Activated CD8-positive, alpha-beta T cell treated with anti-CD3 and anti-CD28 coated beads for 36 hours (primary cell): ENCODE measurements around the gene IRAK1. TPM values are rescaled to one million over a fixed set of nuclear protein-coding genes. Genes with fewer than 3 reads are reported as not detected.

Experiments used
- ATAC-seq: fragments of 200-7000 bp; cut with Tn5 transposase; one replicate; pipeline ENCODE4 v1.10.0; 2021; ENCODE audit warnings: mild to moderate bottlenecking, moderate library complexity
- CTCF ChIA-PET: fragments of 350-600 bp; sonication (Branson Sonifier 250); formaldehyde crosslinking; loops from one replicate; lab custom pipeline; 2021; ENCODE audit warnings: antibody characterized with exemption; lab: Charles Lee
- POLR2A ChIA-PET: fragments of 350-600 bp; sonication (Branson Sonifier 250); formaldehyde crosslinking; loops from one replicate; lab custom pipeline; 2021; ENCODE audit warnings: antibody characterized with exemption; lab: Charles Lee
- DNase-seq: peaks from one replicate; pipeline ENCODE4 v3.0.0-alpha.2; 2020
- H3K27ac Mint-ChIP-seq: one replicate; pipeline ENCODE4 v1.8.0; 2021; ENCODE audit warnings: mild to moderate bottlenecking, mixed read lengths
- H3K27me3 Mint-ChIP-seq: one replicate; pipeline ENCODE4 v1.8.0; 2021; ENCODE audit warnings: mixed read lengths
- H3K36me3 Mint-ChIP-seq: one replicate; pipeline ENCODE4 v1.8.0; 2021; ENCODE audit warnings: low read depth, mixed read lengths
- H3K4me1 Mint-ChIP-seq: one replicate; pipeline ENCODE4 v1.8.0; 2021; ENCODE audit warnings: low read depth, mixed read lengths
- H3K4me3 Mint-ChIP-seq: one replicate; pipeline ENCODE4 v1.8.0; 2021; ENCODE audit warnings: mild to moderate bottlenecking, moderate library complexity, mixed read lengths
- H3K9me3 Mint-ChIP-seq: one replicate; pipeline ENCODE4 v1.8.0; 2021; ENCODE audit warnings: mixed read lengths
- intact Hi-C: fragments of 100-400 bp; cut with micrococcal nuclease; formaldehyde crosslinking; loops from one replicate; pipeline ENCODE4 v1.10.0; 2022
- total RNA-seq, 2 experiments: library from RNA; stranded (reverse); gene quantifications; one replicate each; pipeline ENCODE4 v1.2.3, GENCODE V29; 2021
- TF ChIP-seq, protein P1 (sequence below): fragments of 200-600 bp; IDR thresholded peaks from one replicate; pipeline ENCODE4 v1.8.0; 2022; ENCODE audit warnings: antibody characterized with exemption, mild to moderate bottlenecking

IRAK1 gene
- total RNA-seq, 2 experiments from 2014 or later, result 134 to 136 TPM

DNA sequence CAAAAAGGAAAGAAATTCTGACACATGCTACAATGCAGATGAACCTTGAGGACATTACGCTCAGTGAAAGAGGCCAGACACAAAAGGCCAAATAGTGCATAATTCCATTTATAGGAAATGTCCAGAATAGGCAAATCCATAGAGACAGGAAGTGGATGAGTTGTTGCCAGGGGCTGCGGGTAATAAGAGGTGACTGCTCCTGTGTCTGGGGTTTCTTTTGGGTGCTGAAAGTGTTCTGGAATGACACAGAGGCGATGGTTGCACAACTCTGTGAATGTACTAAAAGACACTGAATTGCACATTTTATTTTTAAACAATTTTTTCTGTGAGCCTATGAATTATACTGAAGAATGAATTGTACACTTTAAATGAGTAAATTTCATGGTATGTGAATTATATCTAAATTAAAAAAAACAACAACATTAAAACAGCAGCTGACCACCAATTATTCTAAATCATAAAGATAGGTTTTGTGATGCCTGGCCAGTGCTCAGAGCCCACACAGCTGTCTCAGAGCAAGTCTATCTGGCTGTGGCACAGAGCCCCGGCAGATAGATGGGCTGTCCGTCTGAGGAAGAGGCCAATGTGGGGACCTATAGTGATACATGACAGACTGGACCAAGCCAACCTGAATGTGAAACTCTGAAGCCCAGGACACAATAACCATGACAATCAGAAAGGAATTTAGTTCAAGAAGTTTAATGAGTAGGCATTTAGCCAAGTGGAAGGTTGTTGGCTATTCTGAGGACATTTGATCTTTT, 23.5 kb upstream of the IRAK1 start:
- Mint-ChIP-seq H3K4me3 (no peak overlapping the region), H3K36me3 (peaks cover 25% of the 10 kb centered on the region), H3K4me1 (peaks cover 50% of the 10 kb centered on the region), H3K27me3 (no peaks in the 10 kb centered on the region), H3K27ac (no peak overlapping the region), H3K9me3 (no peaks in the 10 kb centered on the region)
- CTCF ChIA-PET, result no interaction called here
- POLR2A ChIA-PET, result no interaction called here
- ATAC-seq, result no peak
- intact Hi-C loops, result no loop called here
- no peak for DNase-seq
- TF ChIP-seq, protein P1, sequence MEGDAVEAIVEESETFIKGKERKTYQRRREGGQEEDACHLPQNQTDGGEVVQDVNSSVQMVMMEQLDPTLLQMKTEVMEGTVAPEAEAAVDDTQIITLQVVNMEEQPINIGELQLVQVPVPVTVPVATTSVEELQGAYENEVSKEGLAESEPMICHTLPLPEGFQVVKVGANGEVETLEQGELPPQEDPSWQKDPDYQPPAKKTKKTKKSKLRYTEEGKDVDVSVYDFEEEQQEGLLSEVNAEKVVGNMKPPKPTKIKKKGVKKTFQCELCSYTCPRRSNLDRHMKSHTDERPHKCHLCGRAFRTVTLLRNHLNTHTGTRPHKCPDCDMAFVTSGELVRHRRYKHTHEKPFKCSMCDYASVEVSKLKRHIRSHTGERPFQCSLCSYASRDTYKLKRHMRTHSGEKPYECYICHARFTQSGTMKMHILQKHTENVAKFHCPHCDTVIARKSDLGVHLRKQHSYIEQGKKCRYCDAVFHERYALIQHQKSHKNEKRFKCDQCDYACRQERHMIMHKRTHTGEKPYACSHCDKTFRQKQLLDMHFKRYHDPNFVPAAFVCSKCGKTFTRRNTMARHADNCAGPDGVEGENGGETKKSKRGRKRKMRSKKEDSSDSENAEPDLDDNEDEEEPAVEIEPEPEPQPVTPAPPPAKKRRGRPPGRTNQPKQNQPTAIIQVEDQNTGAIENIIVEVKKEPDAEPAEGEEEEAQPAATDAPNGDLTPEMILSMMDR, result no peak

DNA sequence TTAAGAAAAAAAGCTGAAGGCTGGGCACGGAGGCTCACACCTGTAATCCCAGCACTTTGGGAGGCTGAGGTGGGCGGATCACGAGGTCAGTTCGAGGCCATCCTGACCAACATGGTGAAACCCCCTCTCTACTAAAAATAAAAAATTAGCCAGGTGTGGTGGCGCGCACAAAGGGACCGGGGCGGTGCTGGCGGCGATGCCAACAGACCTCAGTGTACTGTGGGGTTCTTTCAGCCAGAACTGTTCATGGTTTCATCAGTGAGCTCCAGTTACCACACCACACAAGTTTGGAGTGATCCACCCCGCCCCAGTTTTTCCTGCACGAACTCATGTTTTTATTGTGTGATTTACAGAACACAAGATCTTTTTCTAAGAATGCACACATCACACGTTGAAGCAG, 21.2 kb upstream of the IRAK1 start:
- CTCF ChIA-PET, result interaction anchor here (1.1 to 1.5 kb wide), 3 partner anchors 12 to 27 kb away, joined by 3 to 6 read pairs (median 5); no protein-coding TSS in a partner anchor
- POLR2A ChIA-PET, result interaction anchor here (1.1 to 1.3 kb wide), 2 partner anchors 14 to 76 kb away, joined by 3 to 6 read pairs; no protein-coding TSS in a partner anchor
- H3K36me3 Mint-ChIP-seq, result peaks cover 22% of the 10 kb centered on the region

DNA sequence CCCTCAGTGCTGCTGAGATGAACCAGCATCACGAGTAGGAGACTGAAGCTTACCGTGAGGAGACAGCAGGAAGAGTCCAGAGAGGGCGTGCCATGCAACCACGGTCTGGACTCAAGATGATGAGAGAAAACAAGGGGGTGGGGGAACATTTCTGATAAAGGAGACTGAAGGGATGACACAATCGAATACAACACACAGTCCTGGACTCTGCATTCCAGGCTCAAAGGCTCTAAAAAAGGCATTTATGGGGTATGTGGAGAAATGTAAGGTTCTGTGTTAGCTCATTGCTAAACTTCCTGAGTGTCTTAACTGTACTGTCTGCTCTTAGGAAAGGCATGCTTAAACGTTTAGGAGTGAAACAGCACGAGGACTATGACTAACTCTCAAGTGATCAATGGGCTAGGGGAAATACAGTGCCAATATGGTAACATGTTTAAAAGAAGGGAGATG, 20.6 kb upstream of the IRAK1 start:
- DNase-seq, result no peak
- intact Hi-C loops, result no loop called here
- Mint-ChIP-seq H3K4me1 (peaks cover 46% of the 10 kb centered on the region), H3K36me3 (peaks cover 22% of the 10 kb centered on the region), H3K27ac (peak overlapping the region; percentile 77), H3K9me3 (no peaks in the 10 kb centered on the region), H3K4me3 (no peak overlapping the region), H3K27me3 (no peaks in the 10 kb centered on the region)
- ATAC-seq, result peak; percentile 68
- ChIA-PET CTCF (interaction anchor here (0.7 to 1.5 kb wide), 4 partner anchors 13 to 27 kb away, joined by 3 to 5 read pairs (median 3); no protein-coding TSS in a partner anchor), POLR2A (interaction anchor here (0.6 to 1.3 kb wide), 4 partner anchors 14 to 91 kb away, joined by 3 to 6 read pairs (median 4); no protein-coding TSS in a partner anchor)
- TF ChIP-seq, protein P1, result no peak

More for the DNA sequence above, 21.2 kb upstream of the IRAK1 start:
- intact Hi-C loops, result no loop called here
- Mint-ChIP-seq H3K4me1 (peaks cover 46% of the 10 kb centered on the region), H3K4me3 (no peak overlapping the region), H3K9me3 (no peaks in the 10 kb centered on the region), H3K27me3 (no peaks in the 10 kb centered on the region), H3K27ac (peak overlapping the region; percentile 77)
- TF ChIP-seq, protein P1, result no peak
- ATAC-seq (no peak), DNase-seq (peak; percentile 23)

DNA sequence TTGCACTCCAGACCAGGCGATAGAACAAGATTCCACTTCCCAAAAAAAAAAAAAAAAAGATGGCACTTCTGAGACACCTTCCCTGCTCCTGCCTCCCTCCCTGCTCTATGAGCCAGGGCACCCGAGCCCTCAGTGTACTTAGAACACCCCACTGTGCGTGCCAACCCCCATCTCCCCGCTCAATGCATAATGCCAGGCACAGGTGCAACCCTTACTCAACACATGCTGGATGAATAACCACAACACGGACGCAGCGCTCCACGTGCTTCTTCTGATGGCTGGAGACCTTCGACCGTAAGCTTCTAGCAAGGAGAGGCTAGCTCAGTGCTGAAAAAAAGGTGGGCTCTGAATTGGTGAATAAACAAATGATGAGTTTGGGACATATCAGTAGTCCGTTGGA, 19.9 kb upstream of the IRAK1 start:
- no peak for DNase-seq
- H3K9me3 Mint-ChIP-seq, result no peaks in the 10 kb centered on the region
- H3K27me3 Mint-ChIP-seq, result no peaks in the 10 kb centered on the region
- ChIA-PET CTCF (interaction anchor here (0.7 to 1.5 kb wide), 4 partner anchors 13 to 26 kb away, joined by 3 to 5 read pairs (median 3); no protein-coding TSS in a partner anchor), POLR2A (interaction anchor here (0.6 to 1.3 kb wide), 4 partner anchors 13 to 90 kb away, joined by 3 to 6 read pairs (median 4); no protein-coding TSS in a partner anchor)
- intact Hi-C loops, result no loop called here
- peaks cover 25% of the 10 kb centered on the region for H3K36me3 Mint-ChIP-seq
- H3K4me3 Mint-ChIP-seq, result no peak overlapping the region
- TF ChIP-seq, protein P1, result no peak
- H3K27ac Mint-ChIP-seq, result peak overlapping the region; percentile 77
- ATAC-seq, result no peak
- peaks cover 46% of the 10 kb centered on the region for H3K4me1 Mint-ChIP-seq

DNA sequence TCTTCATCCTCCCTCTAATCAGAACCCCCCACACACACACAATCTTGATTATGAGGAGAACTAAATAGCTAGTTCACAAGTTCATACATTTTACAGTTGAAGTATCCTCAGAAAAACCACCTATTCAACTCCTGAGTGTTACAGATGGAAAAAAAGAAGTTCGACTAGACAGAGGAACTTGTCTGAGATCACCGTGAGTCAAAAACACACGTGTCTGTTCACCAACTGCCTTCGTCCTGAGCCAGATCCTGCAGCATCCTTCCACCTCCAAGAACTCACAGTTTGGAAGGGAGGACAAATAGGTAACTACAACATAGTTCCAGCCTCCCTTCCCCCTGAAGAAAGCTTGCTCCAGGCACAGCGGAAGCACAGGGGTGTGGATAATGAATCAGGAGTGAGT, 19.0 kb upstream of the IRAK1 start:
- TF ChIP-seq, protein P1, result no peak
- Mint-ChIP-seq H3K36me3 (peaks cover 23% of the 10 kb centered on the region), H3K4me1 (peaks cover 44% of the 10 kb centered on the region), H3K4me3 (no peak overlapping the region), H3K27ac (no peak overlapping the region), H3K9me3 (no peaks in the 10 kb centered on the region), H3K27me3 (no peaks in the 10 kb centered on the region)
- POLR2A ChIA-PET, result interaction anchor here (1.0 kb wide), 1 partner anchor 35 kb away, joined by 5 read pairs; no protein-coding TSS in a partner anchor
- no peak for ATAC-seq
- intact Hi-C loops, result no loop called here
- no peak for DNase-seq
- CTCF ChIA-PET, result interaction anchor here (1.7 kb wide), 1 partner anchor 11 kb away, joined by 4 read pairs; no protein-coding TSS in a partner anchor
